HG02884 (cell line): ENCODE data around the gene TENM4.

Experiments
- ATAC-seq: cut with Tn5 transposase; IDR thresholded peaks from one replicate; pipeline ENCODE4 v1.9.1; 2021; ENCODE audit warnings: mild to moderate bottlenecking, moderate library complexity; ENCODE audit not compliant: unreplicated experiment

Gene TENM4

GRCh38 chr11:79392161-79392560, 48.7 kb downstream of the TENM4 start:
- no peak for ATAC-seq

- no peak for ATAC-seq
These were observed 49.9 kb downstream of the TENM4 start for GRCh38 chr11:79390923-79391322.

DNA sequence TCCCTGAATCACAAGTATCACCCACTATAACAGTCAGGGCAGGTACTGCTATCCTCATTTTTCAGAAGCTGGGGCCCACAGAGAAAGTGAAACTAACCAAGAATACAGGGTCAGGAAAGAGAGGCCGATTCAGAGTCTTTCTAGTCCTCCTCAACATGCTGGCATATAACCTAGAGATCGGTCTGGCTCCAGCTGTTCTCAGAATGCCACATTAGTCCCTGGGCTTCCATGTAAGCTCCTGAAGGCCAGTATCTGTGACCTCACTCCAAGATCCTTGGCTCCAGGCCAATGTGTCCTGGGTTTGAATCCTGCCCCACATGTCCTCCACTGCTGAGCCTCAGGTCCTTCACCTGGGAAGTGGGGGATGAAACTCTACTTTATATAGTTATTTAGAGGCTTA, 50.4 kb downstream of the TENM4 start:
- no peak for ATAC-seq

GRCh38 chr11:79388201-79388600, 52.6 kb downstream of the TENM4 start:
- no peak for ATAC-seq

- no peak for ATAC-seq
These were observed 57.0 kb downstream of the TENM4 start for GRCh38 chr11:79383874-79384273.

GRCh38 chr11:79382301-79383050, 58.4 kb downstream of the TENM4 start:
- no peak for ATAC-seq

DNA sequence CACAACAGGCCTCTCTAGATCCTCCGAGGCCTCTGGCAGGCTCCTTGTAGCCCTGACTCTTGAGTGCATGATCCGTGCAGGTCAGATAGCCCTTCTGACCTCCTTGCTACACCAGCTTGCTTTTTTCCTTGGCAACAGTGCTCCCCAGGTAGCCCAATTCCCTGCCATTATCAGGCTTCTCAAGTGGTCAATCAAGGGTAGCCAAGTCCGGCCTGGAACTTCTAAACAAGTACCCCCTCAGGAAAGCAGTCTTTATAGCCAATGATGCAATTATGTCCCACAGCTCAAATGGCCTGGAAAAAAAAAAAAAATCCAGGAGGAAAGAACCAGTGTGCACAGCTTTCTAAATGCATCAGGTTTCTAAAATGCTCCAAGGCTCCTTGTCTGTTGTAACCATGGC, 59.8 kb downstream of the TENM4 start:
- ATAC-seq, result no peak

- ATAC-seq, result no peak
These were observed 63.4 kb downstream of the TENM4 start for GRCh38 chr11:79377406-79377805.

DNA sequence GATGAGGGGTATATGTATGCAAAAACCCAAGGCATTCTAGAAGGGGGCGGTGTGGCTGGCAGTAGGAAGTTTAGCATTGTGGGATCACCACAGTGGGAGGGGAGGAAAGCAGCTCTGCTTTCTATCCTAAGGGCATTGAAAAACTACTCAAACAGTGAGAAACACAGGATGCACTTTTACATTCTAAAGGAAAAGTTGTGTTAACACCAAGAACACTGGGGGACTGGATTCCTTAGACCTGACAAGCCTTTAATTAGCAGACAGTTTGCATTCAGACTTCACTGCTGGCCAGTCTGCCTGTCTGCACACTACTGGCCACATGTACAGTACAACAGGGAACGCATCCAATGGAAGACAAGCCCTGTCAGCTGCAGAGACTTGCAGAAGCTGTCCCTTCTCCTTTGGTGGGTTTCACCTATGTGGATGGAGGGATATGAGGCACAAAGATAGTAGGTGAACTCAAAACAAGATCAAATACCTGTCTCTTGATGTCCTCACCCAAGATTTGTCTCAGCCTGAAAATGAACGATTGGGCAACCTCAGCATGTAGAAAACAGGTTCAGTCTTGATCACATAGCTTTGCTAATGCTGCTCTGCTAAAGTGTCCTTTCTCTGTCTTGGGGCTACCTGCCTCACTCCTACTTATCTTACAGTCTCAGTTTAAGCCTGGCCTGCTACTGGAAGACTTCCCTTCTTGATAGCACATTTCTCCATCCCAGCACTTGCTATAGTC, 64.8 kb downstream of the TENM4 start:
- no peak for ATAC-seq

GRCh38 chr11:79374727-79375126, 66.1 kb downstream of the TENM4 start:
- no peak for ATAC-seq

GRCh38 chr11:79371724-79372123, 69.1 kb downstream of the TENM4 start:
- no peak for ATAC-seq

- ATAC-seq, result no peak
These were observed 69.7 kb downstream of the TENM4 start for GRCh38 chr11:79371152-79371551.

DNA sequence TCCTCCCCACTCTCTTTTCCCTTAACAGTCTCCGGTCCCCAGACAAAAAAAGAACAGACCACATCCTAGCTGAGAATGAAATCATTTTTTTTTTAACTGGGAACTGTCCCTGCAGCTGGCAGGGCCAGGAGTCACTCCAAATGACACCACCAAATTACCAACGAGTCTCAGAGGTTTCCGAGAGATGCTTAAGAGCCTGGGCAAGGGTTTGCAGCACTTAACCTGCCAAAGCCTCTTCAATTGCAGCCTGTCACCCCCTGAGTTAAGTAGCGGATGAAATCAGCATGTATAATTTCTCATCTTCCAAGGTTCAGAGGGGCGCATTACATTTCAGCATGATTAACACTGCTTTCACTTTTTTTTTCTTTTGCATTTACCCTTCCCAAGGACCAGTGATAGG, 71.8 kb downstream of the TENM4 start:
- no peak for ATAC-seq

GRCh38 chr11:79367844-79368243, 73.0 kb downstream of the TENM4 start:
- ATAC-seq, result no peak

DNA sequence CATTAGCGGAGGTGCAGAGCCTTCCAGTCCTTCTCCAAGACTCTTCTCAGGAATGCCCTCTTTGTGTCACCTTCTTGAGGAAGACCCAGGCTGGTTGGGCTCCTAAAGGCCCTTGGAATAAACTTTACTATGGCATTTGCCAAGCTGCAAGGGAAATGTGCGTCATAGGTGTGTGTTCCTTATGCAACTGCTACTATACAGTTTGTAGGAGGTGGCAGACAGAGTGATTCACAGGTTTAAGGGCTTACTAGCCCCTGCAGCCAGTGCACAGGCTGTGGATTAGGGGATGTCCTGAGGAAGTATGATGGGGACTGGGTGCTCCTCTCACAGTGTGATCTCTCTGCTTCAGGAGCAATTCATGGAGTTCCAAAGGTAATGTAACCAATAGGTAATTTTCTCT, 74.6 kb downstream of the TENM4 start:
- ATAC-seq, result no peak

GRCh38 chr11:79363861-79364378, 76.9 kb downstream of the TENM4 start:
- no peak for ATAC-seq

- no peak for ATAC-seq
These were observed 77.6 kb downstream of the TENM4 start for GRCh38 chr11:79363256-79363655.

DNA sequence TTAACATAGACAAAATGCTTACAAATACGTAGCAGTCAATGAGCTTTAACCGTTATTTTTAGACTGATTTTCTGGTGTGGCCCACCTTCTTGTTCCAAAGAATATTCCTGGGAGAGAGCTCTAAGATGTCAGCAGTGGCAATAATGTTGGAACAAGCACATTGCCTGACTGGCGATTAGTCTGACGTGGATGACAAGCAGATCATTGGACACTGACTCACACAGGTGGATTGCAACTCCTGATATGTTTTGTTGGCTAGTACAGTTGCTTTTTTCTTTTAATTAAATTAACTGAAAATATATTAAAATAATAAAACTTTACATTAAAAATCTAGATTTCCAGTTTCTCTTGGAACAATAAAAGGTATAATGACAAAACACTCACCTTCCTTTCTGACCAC, 78.0 kb downstream of the TENM4 start:
- ATAC-seq, result no peak

DNA sequence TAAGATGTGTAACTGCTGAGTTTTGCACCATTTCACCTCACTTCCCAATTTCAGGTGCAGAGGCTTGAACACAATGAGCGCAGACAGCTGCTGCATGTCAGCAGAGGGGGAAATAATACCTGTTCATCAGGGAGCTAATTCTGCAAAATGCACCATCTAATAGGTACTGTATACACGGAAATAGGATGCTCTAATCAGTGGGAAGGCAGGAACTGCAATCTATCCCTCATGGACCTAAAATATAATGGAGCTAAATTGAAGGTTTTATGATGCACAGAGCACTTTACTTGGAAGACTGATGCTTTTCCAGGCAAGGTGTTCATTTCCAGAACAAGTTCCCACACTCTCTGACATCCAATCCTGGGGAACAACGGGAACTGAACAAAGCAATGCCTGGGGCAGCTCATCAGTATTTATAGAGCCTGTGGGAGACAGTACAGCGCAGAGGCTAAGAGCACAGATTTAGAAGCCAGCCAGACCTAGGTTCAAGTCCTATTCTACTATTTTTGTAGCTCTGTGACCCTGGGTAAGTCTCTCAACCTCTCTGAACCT, 78.5 kb downstream of the TENM4 start:
- no peak for ATAC-seq

DNA sequence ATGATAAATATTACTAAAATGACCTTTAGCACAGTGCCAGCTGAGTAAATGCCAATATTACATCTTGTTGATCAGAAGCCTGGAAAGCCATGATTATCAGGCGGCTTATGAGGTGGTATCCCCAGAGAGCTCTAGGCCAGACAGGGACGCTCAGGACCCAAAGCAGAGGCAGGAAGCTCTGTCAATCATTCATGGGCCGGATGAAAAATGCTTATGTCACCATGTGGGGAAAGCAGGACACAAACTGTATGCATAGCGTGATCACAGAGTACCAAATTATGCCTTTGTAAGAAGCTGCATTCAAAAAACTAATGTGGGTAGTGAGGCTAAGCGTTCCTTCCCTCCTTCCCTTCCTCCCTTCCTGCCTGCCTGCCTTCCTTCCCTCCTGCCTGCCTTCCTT, 82.6 kb downstream of the TENM4 start:
- no peak for ATAC-seq

- no peak for ATAC-seq
These were observed 87.1 kb downstream of the TENM4 start for GRCh38 chr11:79353706-79354105.

DNA sequence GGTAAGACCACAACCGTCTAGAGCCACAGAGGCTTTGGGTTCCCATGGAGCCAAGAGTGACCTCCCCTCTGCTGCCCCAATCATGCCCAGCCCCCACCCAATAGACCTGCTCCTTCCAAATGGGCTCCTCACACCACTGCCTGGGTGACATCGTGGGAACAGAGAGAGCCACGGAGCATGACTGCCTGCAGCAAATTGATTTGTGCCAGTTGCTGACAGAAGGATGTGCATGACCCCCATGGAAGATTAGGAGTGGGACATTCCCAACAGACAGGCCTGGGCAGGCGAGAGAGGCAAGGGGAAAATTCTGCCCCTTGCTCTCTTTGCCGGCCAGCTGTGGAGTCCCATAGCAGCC, 88.5 kb downstream of the TENM4 start:
- no peak for ATAC-seq
